HEK293 (cell line): ENCODE results near the gene OR1J2.
"Not testable (repeated sequence)": the region's sequence is repeated elsewhere in the genome, so short reads cannot be mapped to it uniquely, and the experiment has no call there.

Experiments
- CTCF ChIA-PET: fragments of 350-600 bp; formaldehyde crosslinking; extraction: SDS; loops from one replicate; lab custom pipeline; 2021; ENCODE audit warnings: antibody characterized with exemption; lab: Yijun Ruan, JAX
- POLR2A ChIA-PET: fragments of 300-600 bp; formaldehyde crosslinking; extraction: SDS; loops from one replicate; lab custom pipeline; 2020; ENCODE audit warnings: antibody characterized with exemption, inconsistent platforms; lab: Yijun Ruan, JAX
- H3K27ac ChIP-seq: fragments of 200-500 bp; sonication (Bioruptor generic); 2 replicates; pipeline ENCODE4 v1.5.1; 2014; ENCODE audit warnings: low read depth, low read length, control low read depth, inconsistent platforms; ENCODE audit errors: extremely low read depth
- H3K36me3 ChIP-seq, 2 experiments: fragments of 200-500 bp in 1 of 2; sonication (Bioruptor generic) in 1 of 2; 1 replicate in 1 of 2; 2 replicates in 1 of 2; pipeline ENCODE4 v1.5.1; 2014 to 2017; ENCODE audit warnings: inconsistent platforms in 2 of 2, low read length in 2 of 2; ENCODE audit not compliant: control insufficient read depth in 2 of 2, insufficient read depth in 1 of 2
- H3K4me1 ChIP-seq: fragments of 200-500 bp; sonication (Bioruptor generic); 2 replicates; pipeline ENCODE4 v1.5.1; 2014; ENCODE audit warnings: mild to moderate bottlenecking, low read length, inconsistent platforms; ENCODE audit not compliant: control insufficient read depth, insufficient read depth
- H3K4me3 ChIP-seq: 2 replicates; pipeline ENCODE4 v1.5.1; 2011; ENCODE audit warnings: low read depth, mild to moderate bottlenecking, control low read depth, low read length, moderate library complexity
- H3K9me3 ChIP-seq: fragments of 200-500 bp; sonication (Bioruptor generic); 2 replicates; pipeline ENCODE4 v1.5.1; 2014; ENCODE audit warnings: low read depth, low read length, inconsistent platforms; ENCODE audit not compliant: control insufficient read depth, insufficient read depth
- MEIS1 ChIP-seq: sonication (generic); formaldehyde crosslinking; IDR thresholded peaks from 2 replicates; pipeline ENCODE4 v1.8.1; 2022; ENCODE audit warnings: missing genetic modification reagents, mild to moderate bottlenecking, borderline replicate concordance
- SALL2 ChIP-seq: fragments of 450-650 bp; formaldehyde crosslinking; IDR thresholded peaks from 2 replicates; pipeline ENCODE4 v1.5.0; 2017; ENCODE audit warnings: missing biosample characterization, mild to moderate bottlenecking, missing genetic modification characterization, borderline replicate concordance
- ZBTB20 ChIP-seq: fragments of 450-650 bp; formaldehyde crosslinking; IDR thresholded peaks from 2 replicates; pipeline ENCODE4 v1.5.1; 2016; ENCODE audit warnings: missing biosample characterization, missing genetic modification characterization
- ZBTB6 ChIP-seq: fragments of 450-650 bp; formaldehyde crosslinking; IDR thresholded peaks from 2 replicates; pipeline ENCODE4 v1.5.1; 2017; ENCODE audit warnings: missing biosample characterization, missing genetic modification characterization
- ZFP37 ChIP-seq: fragments of 450-650 bp; formaldehyde crosslinking; IDR thresholded peaks from 2 replicates; pipeline ENCODE4 v1.5.1; 2016; ENCODE audit warnings: missing biosample characterization, missing genetic modification characterization
- ZNF202 ChIP-seq: fragments of 450-650 bp; formaldehyde crosslinking; IDR thresholded peaks from 2 replicates; pipeline ENCODE4 v1.5.1; 2016; ENCODE audit warnings: missing biosample characterization, missing genetic modification characterization, borderline replicate concordance
- ZNF394 ChIP-seq: fragments of 450-650 bp; formaldehyde crosslinking; IDR thresholded peaks from 2 replicates; pipeline ENCODE4 v1.5.1; 2016; ENCODE audit warnings: missing biosample characterization, missing genetic modification characterization, mild to moderate bottlenecking, moderate library complexity, borderline replicate concordance
- ZNF571 ChIP-seq: fragments of 450-650 bp; formaldehyde crosslinking; IDR thresholded peaks from 2 replicates; pipeline ENCODE4 v1.5.0; 2017; ENCODE audit warnings: missing biosample characterization, missing genetic modification characterization
- ZNF621 ChIP-seq: fragments of 450-650 bp; formaldehyde crosslinking; IDR thresholded peaks from 2 replicates; pipeline ENCODE4 v1.5.1; 2017; ENCODE audit warnings: missing biosample characterization, missing genetic modification characterization
- ZNF629 ChIP-seq: fragments of 450-650 bp; formaldehyde crosslinking; IDR thresholded peaks from 2 replicates; pipeline ENCODE4 v1.5.1; 2017; ENCODE audit warnings: missing biosample characterization, missing genetic modification characterization
- ZNF677 ChIP-seq: fragments of 450-650 bp; IDR thresholded peaks from 2 replicates; pipeline ENCODE4 v1.5.0; 2018; ENCODE audit warnings: missing biosample characterization, mild to moderate bottlenecking, missing genetic modification characterization, moderate library complexity
- ZNF843 ChIP-seq: fragments of 450-650 bp; formaldehyde crosslinking; IDR thresholded peaks from 2 replicates; pipeline ENCODE4 v1.5.1; 2016; ENCODE audit warnings: missing biosample characterization, missing genetic modification characterization
- ZSCAN16 ChIP-seq: fragments of 450-650 bp; formaldehyde crosslinking; IDR thresholded peaks from 2 replicates; pipeline ENCODE4 v1.5.1; 2016; ENCODE audit warnings: missing biosample characterization, missing genetic modification characterization
- TF ChIP-seq, protein P1 (sequence below): fragments of 450-650 bp; formaldehyde crosslinking; IDR thresholded peaks from 2 replicates; pipeline ENCODE4 v1.5.1; 2017; ENCODE audit warnings: missing biosample characterization, missing genetic modification characterization
- TF ChIP-seq, protein P2 (sequence below): fragments of 450-650 bp; formaldehyde crosslinking; IDR thresholded peaks from 2 replicates; pipeline ENCODE4 v1.5.1; 2016; ENCODE audit warnings: missing biosample characterization, missing genetic modification characterization
- TF ChIP-seq, protein P3 (sequence below): fragments of 450-650 bp; formaldehyde crosslinking; IDR thresholded peaks from 2 replicates; pipeline ENCODE4 v1.5.1; 2016; ENCODE audit warnings: missing biosample characterization, missing genetic modification characterization

The OR1J2 gene

DNA sequence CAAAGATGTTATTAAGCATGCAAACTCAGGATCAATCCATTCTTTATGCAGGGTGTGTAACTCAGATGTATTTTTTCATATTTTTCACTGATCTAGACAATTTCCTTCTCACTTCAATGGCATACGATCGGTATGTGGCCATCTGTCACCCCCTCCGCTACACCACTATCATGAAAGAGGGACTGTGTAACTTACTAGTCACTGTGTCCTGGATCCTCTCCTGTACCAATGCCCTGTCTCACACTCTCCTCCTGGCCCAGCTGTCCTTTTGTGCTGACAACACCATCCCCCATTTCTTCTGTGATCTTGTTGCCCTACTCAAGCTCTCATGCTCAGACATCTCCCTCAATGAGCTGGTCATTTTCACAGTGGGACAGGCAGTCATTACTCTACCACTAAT, 8.8 kb downstream of the OR1J2 start:
- no peak overlapping the region for H3K4me3 ChIP-seq
- no peaks in the 10 kb centered on the region for H3K9me3 ChIP-seq
- no peaks in the 10 kb centered on the region for H3K36me3 ChIP-seq
- H3K4me1 ChIP-seq = no peaks in the 10 kb centered on the region
- TF ChIP-seq ZNF202 (tag by site-specific recombination) (no peak), ZNF571 (tag by site-specific recombination) (no peak)
- H3K27ac ChIP-seq = no peak overlapping the region
- ChIA-PET CTCF (no interaction called here), POLR2A (no interaction called here)

DNA sequence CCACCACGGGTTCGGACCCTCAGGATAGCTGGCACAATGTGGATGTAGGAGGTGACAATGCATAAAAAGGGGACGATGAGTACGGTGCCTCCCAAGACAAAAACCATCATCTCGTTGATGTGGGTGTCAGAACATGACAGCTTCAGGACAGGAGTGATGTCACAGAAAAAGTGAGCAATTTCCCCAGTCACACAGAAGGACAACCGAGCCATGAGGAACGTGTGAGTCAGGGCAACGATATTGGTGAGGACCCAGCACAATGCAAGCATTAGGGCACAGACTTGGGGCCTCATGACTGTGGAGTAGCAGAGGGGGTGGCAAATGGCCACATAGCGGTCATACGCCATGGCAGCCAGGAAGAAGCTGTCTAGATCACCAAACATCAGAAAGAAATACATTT, 16.0 kb downstream of the OR1J2 start:
- POLR2A ChIA-PET = no interaction called here
- Histone ChIP-seq H3K9me3 (no peaks in the 10 kb centered on the region), H3K36me3 (no peaks in the 10 kb centered on the region), H3K27ac (no peak overlapping the region), H3K4me3 (no peak overlapping the region), H3K4me1 (no peaks in the 10 kb centered on the region)
- TF ChIP-seq ZNF629 (tag by site-specific recombination) (no peak), SALL2 (tag by site-specific recombination) (no peak), ZBTB6 (tag by site-specific recombination) (no peak)
- CTCF ChIA-PET = interaction anchor here (0.6 kb wide), 1 partner anchor 28 kb away, joined by 3 read pairs; no protein-coding TSS in a partner anchor

- no peaks in the 10 kb centered on the region for H3K9me3 ChIP-seq
- no peaks in the 10 kb centered on the region for H3K36me3 ChIP-seq
- no peak within 1 kb of the TSS for H3K27ac ChIP-seq
- CTCF ChIA-PET = no interaction called here
- H3K4me3 ChIP-seq = no peak within 1 kb of the TSS
- no peaks in the 10 kb centered on the region for H3K4me1 ChIP-seq
- no peak for TF ChIP-seq ZNF677 (tag by site-specific recombination)
- TF ChIP-seq ZSCAN16 (tag by site-specific recombination) = no peak
- TF ChIP-seq, protein P1, sequence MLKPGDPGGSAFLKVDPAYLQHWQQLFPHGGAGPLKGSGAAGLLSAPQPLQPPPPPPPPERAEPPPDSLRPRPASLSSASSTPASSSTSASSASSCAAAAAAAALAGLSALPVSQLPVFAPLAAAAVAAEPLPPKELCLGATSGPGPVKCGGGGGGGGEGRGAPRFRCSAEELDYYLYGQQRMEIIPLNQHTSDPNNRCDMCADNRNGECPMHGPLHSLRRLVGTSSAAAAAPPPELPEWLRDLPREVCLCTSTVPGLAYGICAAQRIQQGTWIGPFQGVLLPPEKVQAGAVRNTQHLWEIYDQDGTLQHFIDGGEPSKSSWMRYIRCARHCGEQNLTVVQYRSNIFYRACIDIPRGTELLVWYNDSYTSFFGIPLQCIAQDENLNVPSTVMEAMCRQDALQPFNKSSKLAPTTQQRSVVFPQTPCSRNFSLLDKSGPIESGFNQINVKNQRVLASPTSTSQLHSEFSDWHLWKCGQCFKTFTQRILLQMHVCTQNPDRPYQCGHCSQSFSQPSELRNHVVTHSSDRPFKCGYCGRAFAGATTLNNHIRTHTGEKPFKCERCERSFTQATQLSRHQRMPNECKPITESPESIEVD = no peak
- TF ChIP-seq ZFP37 (tag by site-specific recombination) = no peak
- TF ChIP-seq, protein P2, sequence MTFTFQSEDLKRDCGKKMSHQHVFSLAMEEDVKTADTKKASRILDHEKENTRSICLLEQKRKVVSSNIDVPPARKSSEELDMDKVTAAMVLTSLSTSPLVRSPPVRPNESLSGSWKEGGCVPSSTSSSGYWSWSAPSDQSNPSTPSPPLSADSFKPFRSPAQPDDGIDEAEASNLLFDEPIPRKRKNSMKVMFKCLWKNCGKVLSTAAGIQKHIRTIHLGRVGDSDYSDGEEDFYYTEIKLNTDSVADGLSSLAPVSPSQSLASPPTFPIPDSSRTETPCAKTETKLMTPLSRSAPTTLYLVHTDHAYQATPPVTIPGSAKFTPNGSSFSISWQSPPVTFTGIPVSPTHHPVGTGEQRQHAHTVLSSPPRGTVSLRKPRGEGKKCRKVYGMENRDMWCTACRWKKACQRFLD (tag by site-specific recombination) = no peak
- TF ChIP-seq MEIS1 = no peak
- TF ChIP-seq ZNF202 (tag by site-specific recombination) = no peak
- TF ChIP-seq ZBTB20 (tag by site-specific recombination) = no peak
- TF ChIP-seq, protein P3, sequence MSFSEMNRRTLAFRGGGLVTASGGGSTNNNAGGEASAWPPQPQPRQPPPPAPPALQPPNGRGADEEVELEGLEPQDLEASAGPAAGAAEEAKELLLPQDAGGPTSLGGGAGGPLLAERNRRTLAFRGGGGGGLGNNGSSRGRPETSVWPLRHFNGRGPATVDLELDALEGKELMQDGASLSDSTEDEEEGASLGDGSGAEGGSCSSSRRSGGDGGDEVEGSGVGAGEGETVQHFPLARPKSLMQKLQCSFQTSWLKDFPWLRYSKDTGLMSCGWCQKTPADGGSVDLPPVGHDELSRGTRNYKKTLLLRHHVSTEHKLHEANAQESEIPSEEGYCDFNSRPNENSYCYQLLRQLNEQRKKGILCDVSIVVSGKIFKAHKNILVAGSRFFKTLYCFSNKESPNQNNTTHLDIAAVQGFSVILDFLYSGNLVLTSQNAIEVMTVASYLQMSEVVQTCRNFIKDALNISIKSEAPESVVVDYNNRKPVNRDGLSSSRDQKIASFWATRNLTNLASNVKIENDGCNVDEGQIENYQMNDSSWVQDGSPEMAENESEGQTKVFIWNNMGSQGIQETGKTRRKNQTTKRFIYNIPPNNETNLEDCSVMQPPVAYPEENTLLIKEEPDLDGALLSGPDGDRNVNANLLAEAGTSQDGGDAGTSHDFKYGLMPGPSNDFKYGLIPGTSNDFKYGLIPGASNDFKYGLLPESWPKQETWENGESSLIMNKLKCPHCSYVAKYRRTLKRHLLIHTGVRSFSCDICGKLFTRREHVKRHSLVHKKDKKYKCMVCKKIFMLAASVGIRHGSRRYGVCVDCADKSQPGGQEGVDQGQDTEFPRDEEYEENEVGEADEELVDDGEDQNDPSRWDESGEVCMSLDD (tag by site-specific recombination) = no peak
- TF ChIP-seq ZNF621 = no peak
- TF ChIP-seq ZNF843 (tag by site-specific recombination) = no peak
- no peak for TF ChIP-seq ZNF394
- POLR2A ChIA-PET = no interaction called here
Observed at GRCh38 chr9:122527193-122527592, 16.6 kb downstream of the OR1J2 start, which contains the start of gene OR1N1. TSS of gene OR1N1 (minus strand) at chr9:122527293. CDS start at chr9:122527293, 0 bp downstream.

DNA sequence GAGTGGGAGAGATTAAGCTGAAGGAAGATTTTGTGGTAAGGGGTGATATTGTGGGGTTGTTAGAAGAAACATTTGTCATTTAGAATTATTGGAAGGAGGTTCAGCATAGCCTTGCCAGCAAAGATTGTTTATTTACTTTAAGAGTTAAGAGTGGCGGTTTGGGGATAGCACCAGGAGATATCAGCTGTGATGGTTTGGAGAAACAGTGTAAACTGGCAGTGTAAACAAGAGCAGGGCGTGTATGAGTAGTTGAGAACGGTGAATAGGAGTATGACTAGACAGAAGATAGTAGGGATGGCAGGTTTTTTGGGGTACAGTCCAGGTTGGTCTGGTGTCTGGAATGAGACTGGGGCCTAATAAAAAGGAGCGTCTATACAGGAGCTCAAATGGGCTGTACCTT, 20.6 kb downstream of the OR1J2 start:
- CTCF ChIA-PET, H3K9me3 ChIP-seq, H3K4me3 ChIP-seq, H3K27ac ChIP-seq, H3K36me3 ChIP-seq, H3K4me1 ChIP-seq, POLR2A ChIA-PET: not testable (repeated sequence)
